HG03571 (cell line): ENCODE measurements around the gene CDK14.
"Not testable (repeated sequence)": the region's sequence is repeated elsewhere in the genome, so short reads cannot be mapped to it uniquely, and the experiment has no call there.

ENCODE experiments used
- ATAC-seq: cut with Tn5 transposase; IDR thresholded peaks from one replicate; pipeline ENCODE4 v1.9.1; 2021; ENCODE audit not compliant: unreplicated experiment

CDK14 gene

DNA sequence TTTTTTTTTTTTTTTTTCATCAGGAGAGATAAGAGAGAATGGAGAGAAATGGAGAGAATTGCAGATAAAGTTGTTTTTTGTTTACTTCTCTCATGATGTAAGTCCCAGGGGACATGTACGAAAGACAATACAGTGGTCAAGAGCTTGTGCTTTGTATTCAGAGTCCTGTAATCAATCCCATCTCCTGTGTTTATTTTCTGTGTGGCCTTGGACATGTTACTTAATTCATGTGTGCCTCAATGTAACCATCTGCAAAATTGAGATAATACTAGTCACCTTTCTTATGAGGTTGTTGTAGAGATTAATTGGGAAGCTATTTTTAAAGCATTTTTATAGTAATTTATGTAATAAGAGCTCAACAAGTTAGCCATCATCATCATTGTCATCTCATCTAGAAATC is 117.5 kb downstream of the CDK14 start:
- ATAC-seq: no peak

DNA sequence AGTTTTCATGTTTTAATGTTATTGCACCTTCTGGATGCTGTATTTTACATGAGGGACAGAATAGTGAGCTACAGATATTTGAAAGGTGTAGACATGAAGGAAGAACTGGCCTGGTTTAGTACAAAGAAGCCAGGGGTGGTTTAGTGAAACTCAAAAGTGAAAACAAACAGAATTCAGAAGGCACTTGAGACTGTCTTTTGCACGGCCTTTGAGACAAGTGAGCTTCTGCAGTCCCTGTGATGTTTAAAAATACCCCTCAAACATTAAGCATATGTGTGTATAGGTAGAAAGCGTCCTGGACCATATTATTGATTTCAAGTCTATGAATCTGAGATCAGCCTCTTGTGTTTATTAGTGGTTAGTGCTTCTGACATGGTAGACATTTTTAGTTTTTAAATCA is 118.9 kb downstream of the CDK14 start:
- ATAC-seq: no peak

DNA sequence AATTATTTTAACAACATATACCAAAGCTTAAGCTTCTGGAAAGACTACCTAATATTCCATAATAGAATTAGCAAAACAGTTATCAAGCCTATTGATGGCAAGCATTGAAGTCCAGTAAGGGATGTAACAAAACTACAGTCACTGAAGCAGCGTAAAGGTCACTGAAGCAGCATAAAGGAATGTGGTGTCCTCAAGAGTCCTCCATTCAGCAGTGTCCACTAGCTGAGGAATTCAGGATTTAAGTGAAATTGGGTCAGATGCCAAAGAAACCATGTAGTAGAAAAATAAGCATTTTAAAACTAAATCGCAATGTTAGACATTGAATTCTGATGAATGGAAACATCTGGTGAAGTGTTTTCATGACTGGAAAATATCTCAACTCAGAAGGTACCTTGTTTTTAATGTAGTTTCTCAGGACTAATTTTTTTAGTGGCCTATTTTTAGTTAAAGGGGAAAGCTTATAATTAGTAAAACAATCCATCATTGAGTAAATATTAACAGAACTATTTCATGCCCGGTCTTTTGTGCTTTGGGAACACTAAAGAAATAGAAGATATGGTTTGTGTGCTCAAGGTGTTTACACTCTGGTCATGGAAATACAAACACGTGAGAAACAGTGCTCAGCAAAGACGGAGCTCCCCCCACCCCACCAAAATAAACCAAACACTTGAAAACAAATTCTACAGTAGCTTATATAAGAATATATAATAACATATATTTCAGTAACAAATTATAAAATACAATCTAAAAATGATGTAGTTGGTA is 121.4 kb downstream of the CDK14 start:
- no peak for ATAC-seq

DNA sequence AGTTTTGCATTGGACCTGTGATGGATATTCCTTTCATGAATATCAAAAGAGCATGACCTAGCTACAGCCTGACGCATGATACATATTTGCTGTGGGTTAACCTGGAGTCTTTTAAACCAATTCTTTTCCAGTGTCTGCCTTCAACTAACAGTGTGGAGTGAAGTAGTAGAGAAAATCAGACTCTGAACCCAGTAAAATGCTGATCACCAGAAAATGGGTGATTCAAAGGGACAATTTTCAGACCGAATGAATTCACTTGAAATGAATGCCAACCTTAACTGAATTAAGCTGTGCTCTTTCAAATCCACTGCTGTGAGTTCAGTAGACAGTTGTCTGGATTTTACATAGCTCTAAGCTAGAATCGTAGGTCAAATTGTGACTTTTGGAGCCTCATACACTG is 123.0 kb downstream of the CDK14 start:
- ATAC-seq: no peak

DNA sequence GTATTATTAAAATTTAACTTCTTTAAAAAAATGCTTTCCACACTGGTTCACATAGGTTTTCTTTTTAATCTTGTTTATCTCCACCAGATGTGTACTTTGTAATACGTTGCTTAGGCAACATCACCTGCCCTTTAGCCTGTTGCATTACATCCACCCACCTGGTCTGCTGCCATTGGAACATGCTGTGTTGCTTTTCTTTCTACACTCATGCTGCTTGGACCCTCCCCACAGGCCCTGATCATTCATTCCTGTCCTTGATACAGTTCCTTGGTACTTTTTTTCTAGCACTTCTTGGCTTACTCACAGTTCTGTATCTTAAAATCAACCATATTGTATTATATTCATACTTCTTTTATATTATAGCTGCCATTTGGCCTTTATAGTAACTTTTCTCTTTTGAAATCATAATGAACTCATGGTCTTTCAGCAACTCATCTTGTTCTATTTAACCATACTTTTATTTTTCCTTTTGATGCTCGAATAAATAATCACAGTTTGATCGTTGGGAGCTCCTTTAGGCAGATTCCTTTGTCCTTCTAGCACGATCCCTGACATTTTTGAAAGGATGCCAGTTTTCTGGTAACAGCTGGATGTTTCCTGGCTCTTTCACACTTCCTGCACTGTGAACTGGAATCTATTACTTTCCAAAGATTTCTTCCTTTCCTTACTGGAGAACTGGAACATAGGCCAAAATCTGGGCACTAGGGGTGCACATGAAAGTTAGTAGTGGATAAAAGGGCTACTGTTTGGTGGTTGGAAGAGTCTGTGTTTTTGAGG is 125.1 kb downstream of the CDK14 start:
- ATAC-seq: no peak

DNA sequence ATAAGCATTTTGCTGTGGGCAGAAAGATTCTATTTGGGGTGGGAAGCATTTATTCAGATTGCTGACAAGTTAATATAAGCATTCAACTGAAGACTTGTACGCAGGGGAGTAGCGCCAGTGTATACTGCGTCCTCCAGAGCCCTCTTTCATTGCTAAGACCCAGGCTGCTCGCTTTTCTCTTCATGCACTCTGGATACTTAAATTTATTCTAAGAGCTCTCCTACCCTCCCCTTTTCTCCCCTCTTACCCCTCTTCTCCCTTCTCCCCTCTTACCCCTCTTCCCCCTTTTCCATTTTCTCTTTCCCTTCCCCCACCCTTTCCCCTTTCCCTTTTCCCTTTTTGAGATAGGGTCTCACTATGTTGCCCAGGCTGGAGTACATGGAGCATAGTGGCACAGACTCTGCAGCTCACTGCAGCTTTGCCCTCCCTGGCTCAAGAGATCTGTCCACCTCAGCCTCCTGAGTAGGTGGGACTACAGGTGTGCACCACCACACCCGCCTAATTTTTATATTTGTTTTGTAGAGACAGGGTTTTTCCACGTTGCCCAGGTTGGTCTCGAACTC is 125.8 kb downstream of the CDK14 start:
- no peak for ATAC-seq

DNA sequence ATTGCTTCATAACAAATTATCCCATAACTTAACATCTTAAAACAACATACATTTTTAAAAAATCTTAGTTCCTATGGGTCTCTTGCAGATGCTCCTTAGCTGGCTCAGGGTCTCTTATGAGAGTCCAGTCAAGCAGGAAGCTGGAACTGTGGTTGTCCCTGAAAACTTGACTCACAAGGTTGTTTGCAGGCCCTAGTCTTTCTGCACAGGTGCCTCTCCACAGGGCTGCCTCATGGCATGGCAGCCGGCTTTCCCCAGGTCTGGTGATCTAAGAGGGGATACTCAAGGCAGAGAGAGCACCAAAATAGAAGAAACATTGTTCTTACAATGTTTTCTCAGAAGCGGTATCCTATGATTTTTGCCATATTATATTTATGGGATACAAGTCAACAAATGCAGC is 127.1 kb downstream of the CDK14 start:
- no peak for ATAC-seq

DNA sequence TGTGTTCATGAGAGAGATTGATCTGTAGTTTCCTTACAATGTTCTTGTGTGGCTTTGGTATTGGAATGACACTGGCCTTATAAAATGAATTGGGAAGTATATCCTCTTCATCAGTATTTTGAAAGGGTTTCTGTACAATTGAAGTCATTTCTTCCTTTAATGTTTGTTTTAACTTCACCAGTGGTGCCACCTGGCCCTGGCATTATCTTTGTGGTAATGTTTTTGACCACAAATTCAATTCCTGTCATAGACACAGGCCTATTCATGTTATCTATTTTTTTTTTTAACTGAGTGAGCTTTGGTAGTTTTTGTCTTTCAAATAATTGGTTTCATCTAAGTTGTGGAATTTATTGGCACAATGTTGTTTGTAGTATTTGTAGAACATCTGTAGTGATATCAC is 127.7 kb downstream of the CDK14 start:
- ATAC-seq: no peak

DNA sequence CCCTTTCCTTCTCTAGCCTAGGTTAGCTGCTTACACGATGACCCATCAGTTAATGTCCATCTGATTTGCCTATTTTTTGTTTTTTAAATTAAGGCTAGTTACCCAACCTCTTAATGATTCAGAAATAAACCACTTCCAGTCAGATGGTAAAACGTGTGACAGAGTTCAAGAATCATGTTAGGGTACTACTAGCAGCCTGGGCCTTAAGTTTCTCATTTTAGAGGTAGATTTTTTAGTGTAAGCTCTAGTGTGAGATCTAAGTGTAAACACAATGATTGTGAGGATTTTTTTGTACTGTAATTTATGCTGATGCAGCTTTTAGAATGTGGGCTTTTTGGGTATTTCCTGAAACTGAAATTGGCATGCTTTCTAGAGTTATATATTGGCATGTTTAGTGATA is 130.0 kb downstream of the CDK14 start:
- no peak for ATAC-seq

DNA sequence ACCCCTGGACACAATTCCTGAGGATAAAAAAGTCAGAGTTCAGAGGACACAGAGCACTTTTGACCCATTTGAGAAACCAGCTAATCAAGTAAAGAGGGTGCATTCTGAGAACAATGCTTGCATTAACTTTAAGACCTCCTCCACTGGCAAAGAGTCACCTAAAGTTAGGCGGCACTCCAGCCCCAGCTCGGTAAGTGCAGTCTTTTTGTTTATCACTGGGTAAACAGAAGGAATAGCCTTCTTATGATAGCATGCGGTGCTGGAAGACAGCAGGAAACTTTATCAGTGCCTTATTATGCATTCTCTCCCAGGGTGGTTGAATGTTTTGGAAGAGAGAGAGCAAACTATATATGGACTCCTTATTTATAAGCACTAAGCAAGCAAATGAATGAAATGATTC is 130.5 kb downstream of the CDK14 start:
- ATAC-seq: no peak

DNA sequence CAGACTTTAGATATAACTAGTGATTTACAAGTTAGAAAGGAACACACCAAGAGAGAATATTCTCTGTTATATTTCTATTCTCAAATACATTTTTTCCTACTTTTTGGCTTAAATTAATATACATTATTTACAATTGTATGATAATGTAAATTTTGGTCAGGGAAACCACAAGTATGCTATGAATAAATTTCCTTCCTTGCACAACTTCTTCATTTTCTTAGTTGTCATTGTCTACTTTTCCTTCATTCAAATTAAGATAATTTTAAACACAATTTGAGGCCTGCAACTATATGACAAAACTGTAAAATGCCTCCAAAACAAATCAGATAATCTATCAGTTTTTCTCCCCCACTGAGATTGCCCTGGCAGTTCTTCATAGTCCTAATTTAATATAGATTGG is 131.3 kb downstream of the CDK14 start:
- no peak for ATAC-seq

DNA sequence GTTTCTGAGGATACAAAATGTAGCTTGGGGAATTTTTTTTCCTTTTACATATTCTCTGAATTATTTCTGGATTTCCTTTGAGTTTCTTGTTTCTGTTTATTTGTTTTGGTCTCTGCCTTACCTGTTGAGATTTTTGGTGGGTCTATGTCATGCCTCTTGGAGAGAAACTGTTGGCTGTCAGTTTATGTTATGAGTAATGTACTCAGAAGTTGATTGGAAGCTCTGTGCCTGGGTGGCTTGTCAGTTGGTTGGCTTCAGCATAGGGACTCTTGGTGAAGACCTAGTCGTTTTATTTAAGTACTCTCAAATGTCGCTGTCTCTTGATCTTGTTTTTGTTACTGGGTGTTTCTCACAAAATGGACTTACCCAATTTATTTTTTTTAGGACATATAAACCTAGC is 132.4 kb downstream of the CDK14 start:
- no peak for ATAC-seq

DNA sequence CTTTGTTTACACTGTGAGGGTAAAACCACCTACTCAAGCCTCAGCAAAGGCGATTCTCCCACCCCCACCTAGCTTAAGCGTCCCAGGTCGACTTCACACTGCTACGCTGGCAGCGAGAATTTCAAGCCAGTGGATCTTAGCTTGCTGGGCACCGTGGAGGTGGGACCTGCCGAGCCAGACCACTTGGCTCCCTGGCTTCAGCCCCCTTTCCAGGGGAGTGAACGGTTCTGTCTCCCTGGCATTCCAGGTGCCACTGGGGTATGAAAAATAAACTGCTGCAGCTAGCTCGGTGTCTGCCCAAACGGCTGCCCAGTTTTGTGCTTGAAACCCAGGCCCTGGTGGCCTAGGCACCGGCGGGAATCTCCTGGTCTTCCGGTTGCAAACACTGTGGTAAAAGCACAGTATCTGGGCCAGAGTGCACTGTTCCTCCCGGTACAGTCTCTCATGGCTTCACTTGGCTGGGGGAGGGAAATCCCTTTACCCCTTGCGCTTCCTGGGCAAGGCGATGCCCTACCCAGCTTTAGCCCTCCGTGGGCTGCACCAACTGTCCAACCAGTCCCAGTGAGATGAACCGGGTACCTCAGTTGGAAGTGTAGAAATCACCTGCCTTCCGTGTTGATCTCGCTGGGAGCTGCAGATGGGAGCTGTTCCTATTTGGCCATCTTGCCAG is 139.6 kb downstream of the CDK14 start:
- not testable (repeated sequence) for ATAC-seq

DNA sequence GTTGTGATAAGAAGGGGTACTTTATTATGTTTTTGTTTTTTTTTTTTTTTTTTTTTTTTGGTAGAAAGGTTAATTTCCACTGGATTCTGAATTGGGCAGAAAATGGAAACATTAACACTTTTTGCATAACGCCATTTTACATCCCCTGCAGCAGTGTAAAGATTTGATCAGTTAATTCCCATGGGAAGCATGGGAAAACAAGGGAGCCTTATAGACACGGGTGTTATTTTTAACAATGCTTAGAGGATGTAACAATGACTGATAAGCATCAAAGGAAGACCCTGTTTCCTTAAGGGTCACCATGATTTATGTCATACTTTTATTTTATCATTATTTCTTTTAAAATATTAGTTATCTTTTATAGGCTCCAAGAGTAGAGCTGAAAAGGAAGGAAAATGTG is 140.2 kb downstream of the CDK14 start:
- ATAC-seq: no peak

DNA sequence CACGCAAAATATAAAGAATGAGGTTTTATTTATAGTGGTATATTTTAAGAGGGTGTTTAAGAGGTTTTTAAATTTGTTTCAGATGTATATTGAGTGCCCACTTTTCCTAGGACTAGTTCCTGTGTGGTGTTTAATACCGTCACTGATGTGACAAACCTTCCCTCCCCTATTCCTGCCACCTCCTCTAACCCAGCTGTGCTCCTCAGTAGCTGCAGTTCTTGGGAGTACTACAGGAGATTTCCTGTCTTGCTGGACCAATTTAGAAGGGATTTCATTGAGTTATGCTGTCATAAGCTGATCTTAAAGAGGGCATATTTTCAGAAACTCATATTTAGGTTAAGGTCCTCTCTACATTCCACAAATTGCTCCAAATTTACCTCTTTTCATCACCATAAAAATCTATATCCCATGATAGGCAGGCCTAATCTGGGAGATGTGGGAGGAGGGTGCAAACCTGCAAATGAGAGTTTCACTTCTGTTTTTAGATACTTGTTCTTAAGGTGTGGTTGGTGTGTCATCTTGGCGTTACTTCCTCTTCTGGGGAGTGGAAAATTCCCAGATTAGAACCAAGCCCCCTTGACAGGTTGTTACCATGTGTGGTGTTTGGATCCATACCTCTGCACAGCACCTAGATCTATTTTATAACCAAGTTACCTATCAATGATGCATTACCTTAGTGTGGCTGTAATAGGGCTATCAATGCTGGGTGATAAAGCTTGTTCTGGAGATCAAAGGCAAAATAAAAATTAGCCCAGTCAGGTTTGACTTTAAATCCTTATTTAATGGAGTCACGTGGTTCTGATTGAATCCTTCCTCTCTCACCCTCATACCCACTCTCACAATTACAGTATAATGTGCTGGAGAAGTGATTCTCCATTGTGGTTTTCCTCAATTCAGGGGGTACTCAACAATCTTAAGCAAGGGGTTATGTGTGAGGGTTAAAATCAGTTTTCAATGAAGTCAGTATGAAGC is 141.1 kb downstream of the CDK14 start:
- ATAC-seq: peak; percentile 93

DNA sequence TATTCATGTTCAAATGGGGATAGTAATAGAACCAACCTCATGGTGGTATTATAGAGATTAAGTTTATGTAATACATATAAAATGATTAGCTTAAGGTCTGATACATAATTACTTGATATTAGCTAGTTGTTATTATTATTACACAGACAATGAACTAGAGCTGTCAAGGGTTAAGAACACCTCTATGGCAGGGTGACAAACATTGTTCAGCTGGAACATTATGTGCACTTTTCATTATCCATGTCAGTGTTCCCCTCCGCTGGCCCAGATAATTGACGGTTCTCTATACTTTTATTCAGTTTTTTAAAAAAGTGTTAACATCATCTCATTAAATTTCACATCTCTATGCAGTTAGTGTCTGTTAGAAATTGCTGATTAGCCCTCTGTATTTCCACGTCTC is 142.1 kb downstream of the CDK14 start:
- ATAC-seq: no peak

DNA sequence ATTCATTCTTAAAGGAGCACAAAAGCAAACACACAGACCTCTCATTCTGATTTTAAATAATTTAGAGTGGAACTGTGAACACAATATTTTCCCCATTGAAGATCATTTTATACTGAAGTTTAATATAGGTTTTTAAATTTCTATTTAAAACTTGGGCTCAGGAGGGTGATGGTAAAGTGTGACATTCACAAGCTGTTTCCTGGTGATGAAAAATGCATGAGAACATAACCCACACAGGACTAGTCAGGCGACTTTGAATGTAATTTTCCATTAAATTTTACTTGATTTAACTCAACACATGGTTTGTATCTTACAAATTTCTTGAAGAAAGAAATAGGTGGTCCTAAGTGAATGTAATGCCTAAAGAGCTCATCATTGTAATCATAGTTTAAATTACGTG is 143.6 kb downstream of the CDK14 start:
- no peak for ATAC-seq

DNA sequence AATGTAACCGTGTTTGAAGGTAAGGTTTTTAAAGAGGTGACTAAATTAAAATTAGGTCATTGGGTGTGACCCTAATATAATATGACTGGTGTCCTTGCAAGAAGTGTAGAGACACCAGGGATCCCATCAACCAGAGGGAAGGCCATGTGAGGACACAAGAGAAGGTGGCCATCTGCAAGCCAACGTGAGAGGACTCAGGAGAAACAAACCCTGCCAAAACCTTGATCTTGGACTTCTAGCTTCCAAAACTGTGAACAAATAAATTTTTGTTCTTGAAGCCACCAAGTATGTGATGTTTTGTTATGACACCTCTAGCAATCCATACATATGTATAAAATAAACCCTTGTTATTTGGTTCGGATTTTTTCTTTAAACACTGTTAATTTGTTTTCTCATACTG is 144.3 kb downstream of the CDK14 start:
- no peak for ATAC-seq

DNA sequence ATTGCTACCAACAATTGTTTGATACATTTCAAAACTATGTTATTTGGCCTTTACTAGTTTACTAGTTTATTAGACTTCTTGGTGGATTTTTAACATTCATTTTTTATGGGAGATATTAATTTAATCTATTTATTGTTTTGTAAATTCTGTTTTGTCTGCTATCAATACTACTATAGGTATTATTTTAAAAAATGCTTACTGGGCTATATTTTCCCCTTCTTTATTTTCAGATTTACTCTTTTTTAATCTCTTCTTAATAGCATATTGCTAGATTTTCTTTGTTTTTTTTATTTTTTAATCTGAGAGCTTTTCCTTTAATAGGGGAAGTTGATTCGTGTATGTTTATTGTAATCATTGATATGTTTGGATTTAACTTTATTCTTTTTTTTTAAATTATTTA is 147.5 kb downstream of the CDK14 start:
- no peak for ATAC-seq

DNA sequence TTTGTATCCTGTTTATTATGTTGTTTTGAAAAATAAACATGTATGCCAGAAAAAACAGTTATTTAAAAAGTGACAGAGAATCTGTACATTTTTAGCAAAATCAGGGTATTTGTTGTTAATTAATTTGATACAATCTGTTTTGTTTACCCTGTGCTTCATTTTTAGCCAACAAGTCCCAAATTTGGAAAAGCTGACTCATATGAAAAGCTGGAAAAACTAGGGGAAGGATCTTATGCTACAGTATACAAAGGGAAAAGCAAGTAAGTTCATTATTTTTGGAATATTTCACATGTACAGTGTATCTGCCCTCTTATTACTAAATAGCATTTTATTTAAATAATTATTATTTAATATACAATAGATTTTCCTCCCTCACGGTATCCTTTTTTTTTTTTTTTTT is 151.4 kb downstream of the CDK14 start:
- ATAC-seq: no peak

DNA sequence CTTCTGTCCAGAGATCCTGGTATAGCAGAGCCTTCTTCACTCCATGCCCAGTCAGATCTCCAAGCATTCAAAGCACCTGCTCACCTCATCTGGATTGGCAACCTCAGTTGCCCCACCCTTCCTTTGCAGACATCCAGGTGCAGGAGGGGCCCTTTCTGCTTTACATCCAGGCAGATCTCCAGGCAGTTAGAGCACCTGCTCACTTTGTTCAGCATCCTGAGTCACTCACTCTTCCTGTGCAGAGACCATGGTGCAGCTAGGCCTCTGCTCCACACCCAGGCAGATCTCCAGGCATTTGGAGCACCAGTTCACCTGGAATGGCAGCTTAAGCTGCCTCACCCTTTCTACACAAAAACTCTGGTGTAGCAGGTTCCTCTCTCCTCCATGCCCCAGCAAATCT is 153.1 kb downstream of the CDK14 start:
- ATAC-seq: no peak
